Gastrocnemius medialis (tissue), 4 donors: ENCODE data around the gene PLCB1. TPM values are rescaled to one million over a fixed set of nuclear protein-coding genes. Genes with fewer than 3 reads are reported as not detected.
A peak's percentile ranks its signal among the peaks of the same experiment; 100 is the strongest.

ENCODE experiments used
- ATAC-seq, 2 donors: fragments of 150-250 bp; one replicate each; pipeline ENCODE4 v1.9.1; 2016
- DNase-seq, 2 donors: peaks; one replicate each; pipeline ENCODE4 v3.0.0-alpha.2; 2019
- H3K27ac ChIP-seq, 4 donors: fragments of 200-600 bp; sonication (generic); 1 replicate in 1 of 4; 2 replicates in 3 of 4; pipeline ENCODE4 v1.5.1; 2016 to 2018; ENCODE audit warnings: mild to moderate bottlenecking in 2 of 4, moderate library complexity in 1 of 4
- H3K27me3 ChIP-seq, 3 donors: fragments of 200-600 bp; sonication (generic) in 2 of 3; 1 replicate in 1 of 3; 2 replicates in 2 of 3; pipeline versions ENCODE4 v1.5.1 to v1.6.0; 2016 to 2019; ENCODE audit warnings: mild to moderate bottlenecking in 1 of 3, moderate library complexity in 1 of 3
- H3K36me3 ChIP-seq, 2 donors: fragments of 200-600 bp; sonication (generic) in 1 of 2; one replicate each; pipeline ENCODE4 v1.5.1; 2017 to 2018
- H3K4me1 ChIP-seq, 2 donors: fragments of 200-600 bp; sonication (generic) in 1 of 2; one replicate each; pipeline ENCODE4 v1.5.1; 2016 to 2017; ENCODE audit warnings: mild to moderate bottlenecking in 2 of 2
- H3K4me3 ChIP-seq, 4 donors: fragments of 200-600 bp; sonication (generic) in 3 of 4; 1 replicate in 1 of 4; 2 replicates in 3 of 4; pipeline ENCODE4 v1.5.1; 2016 to 2019; ENCODE audit warnings: mild to moderate bottlenecking in 2 of 4
- H3K9me3 ChIP-seq, 3 donors: fragments of 200-600 bp; sonication (generic) in 2 of 3; 1 replicate in 1 of 3; 2 replicates in 2 of 3; pipeline ENCODE4 v1.5.1; 2016 to 2019
- POLR2A ChIP-seq, 2 donors: fragments of 450-650 bp; IDR thresholded peaks; one replicate each; pipeline ENCODE4 v1.6.1; 2017; ENCODE audit warnings: antibody characterized with exemption in 2 of 2, mild to moderate bottlenecking in 2 of 2, moderate library complexity in 2 of 2
- in situ Hi-C, 4 donors: fragments of 200-750 bp; cut with MboI; loops; one replicate each; pipeline versions ENCODE4 v1.15.0 to v1.8.0; 2017; ENCODE audit warnings: low sequenced_read_pairs in 4 of 4
- intact Hi-C: fragments of 100-400 bp; cut with DNase I; formaldehyde crosslinking; loops from one replicate; pipeline ENCODE4 v1.15.1; 2023; ENCODE audit warnings: low total_unique reads
- total RNA-seq, 4 donors: library from RNA; depleted of rRNA; stranded (reverse); fragments of >200 nt; gene quantifications; one replicate each; pipeline versions ENCODE4 v1.1.0 to v1.2.3, GENCODE V29; 2016
- TF ChIP-seq, protein P1 (sequence below), 5 experiments: fragments of 450-650 bp in 3 of 5; fragments of 200-600 bp in 2 of 5; sonication (generic) in 2 of 5; IDR thresholded peaks in 4 of 5; conservative IDR thresholded peaks in 1 of 5; 1 replicate in 4 of 5; 2 replicates in 1 of 5; pipeline ENCODE4 v1.5.1; 2016 to 2019; ENCODE audit warnings: antibody characterized with exemption in 5 of 5, mild to moderate bottlenecking in 3 of 5, moderate library complexity in 3 of 5

Gene PLCB1
- total RNA-seq, 4 donors from 2014 or later: 4.1 to 10.0 (median 7.6) TPM

DNA sequence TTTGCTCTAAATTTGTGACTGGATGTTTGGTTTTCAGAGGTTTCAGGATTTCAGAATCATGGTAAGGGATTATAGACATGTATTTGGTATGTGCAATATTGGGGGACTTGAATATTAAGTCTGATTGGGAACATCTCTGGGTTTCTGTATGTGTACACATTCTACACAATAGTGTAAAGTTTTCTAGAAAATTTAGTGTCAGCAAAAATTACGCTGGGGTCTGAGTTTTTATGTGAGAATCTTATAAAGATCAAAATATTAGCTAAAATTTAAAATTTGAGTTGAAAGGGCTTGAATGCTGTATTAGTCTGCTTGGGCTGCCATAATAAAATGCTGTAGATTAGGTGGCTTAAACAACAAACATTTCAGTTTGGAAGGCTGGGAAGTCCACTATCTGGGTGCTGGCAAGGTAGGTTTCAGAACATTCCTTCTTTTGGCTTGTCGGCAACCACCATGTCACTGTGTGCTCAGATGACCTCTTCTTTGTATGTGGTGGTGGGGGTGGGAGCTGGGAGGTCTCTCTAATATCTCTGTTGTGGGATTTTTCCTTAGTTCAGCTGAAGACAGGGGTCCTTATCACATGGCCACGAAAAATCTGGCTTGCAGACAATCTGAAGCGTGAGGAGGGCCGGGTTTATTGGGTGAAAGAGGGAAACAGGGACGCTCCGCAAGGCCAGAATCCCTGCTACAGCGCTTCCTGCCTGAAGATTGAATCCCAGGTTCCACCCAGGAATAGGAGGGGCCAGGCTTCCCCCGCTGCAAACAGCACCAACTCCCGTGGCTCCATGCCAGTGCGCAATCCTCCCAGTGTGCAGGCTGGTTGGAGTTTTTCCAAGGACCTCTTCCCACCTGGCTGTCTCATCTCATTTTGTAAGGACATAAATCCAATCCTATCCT is 299.7 kb downstream of the PLCB1 start:
- H3K4me3 ChIP-seq: no peak overlapping the region
- intact Hi-C loops (no loop called here), in situ Hi-C loops (no loop called here)
- H3K27me3 ChIP-seq: no peaks in the 10 kb centered on the region
- DNase-seq: peak in 1 of 2 donors; percentile 33
- ATAC-seq: no peak
- peak overlapping the region; percentile 41 to 68 (median 48) for H3K27ac ChIP-seq
- H3K9me3 ChIP-seq: no peaks in the 10 kb centered on the region
- no peaks in the 10 kb centered on the region for H3K36me3 ChIP-seq
- peaks cover 3 to 16% of the 10 kb centered on the region in 2 donors for H3K4me1 ChIP-seq
- TF ChIP-seq, protein P1, sequence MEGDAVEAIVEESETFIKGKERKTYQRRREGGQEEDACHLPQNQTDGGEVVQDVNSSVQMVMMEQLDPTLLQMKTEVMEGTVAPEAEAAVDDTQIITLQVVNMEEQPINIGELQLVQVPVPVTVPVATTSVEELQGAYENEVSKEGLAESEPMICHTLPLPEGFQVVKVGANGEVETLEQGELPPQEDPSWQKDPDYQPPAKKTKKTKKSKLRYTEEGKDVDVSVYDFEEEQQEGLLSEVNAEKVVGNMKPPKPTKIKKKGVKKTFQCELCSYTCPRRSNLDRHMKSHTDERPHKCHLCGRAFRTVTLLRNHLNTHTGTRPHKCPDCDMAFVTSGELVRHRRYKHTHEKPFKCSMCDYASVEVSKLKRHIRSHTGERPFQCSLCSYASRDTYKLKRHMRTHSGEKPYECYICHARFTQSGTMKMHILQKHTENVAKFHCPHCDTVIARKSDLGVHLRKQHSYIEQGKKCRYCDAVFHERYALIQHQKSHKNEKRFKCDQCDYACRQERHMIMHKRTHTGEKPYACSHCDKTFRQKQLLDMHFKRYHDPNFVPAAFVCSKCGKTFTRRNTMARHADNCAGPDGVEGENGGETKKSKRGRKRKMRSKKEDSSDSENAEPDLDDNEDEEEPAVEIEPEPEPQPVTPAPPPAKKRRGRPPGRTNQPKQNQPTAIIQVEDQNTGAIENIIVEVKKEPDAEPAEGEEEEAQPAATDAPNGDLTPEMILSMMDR (IDR thresholded peaks at IDR 0.05 in 4 of 5, conservative IDR thresholded peaks at IDR 0.05 in 1 of 5): no peak
- no peak for TF ChIP-seq POLR2A (IDR thresholded peaks at IDR 0.05)

DNA sequence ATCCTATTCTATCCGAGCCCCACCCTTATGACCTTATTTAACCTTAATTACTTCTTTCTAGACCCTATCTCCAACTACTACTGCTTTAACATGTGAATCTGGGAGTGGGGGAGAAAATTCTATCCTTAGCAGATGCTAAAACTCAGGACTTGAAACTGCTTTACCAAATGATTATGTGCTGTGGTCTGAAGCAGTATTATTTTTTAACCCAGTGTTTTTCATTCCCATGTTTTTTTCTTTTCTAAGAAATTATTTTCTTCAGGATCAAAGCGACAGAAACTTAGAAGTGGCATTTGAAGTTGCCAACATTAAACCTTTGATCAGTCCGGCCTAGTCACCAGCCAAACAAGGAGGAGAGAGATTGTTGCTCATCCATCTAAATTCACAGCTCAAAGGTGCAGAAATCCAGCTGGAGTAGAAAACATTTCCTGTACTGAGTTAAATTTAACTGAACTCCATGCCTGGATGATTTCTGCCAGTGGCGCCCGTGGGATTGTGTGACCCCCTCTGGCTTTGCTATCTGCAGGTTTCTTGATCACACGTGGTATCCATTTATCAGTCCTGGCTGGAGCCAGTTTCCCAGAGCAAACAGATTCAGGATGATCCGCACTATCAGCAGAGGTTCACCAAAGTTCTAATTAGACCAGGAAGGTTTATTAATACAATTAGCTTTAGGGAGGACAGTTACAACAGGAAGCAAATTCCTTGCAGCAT is 300.5 kb downstream of the PLCB1 start:
- intact Hi-C loops: no loop called here
- Histone ChIP-seq H3K4me1 (peaks cover 3 to 16% of the 10 kb centered on the region in 2 donors), H3K36me3 (no peaks in the 10 kb centered on the region)

DNA sequence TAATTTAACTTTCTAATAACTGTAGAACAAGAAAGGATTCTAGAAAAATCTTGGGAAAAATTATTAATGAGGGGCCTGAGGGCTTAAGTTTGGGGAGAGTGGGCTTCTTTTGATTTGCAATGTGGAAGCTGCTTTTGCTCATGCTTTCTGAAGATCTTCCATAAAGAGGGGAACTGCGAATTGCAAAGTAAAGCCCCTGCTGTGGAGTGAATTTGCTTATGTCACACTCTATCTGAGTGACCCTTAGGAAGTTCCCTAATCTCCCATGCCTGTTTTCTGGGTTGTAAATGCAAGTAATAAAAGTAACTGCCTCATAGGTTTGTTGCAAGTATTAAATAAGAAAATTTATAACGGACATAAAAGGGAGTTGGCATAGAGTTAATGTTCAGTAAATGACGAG is 301.2 kb downstream of the PLCB1 start:
- Histone ChIP-seq H3K4me3 (no peak overlapping the region), H3K36me3 (no peaks in the 10 kb centered on the region), H3K4me1 (peaks cover 3 to 16% of the 10 kb centered on the region in 2 donors), H3K27ac (no peak overlapping the region), H3K27me3 (no peaks in the 10 kb centered on the region), H3K9me3 (no peaks in the 10 kb centered on the region)
- DNase-seq: no peak
- TF ChIP-seq, protein P1 (IDR thresholded peaks at IDR 0.05 in 4 of 5, conservative IDR thresholded peaks at IDR 0.05 in 1 of 5): no peak
- TF ChIP-seq POLR2A (IDR thresholded peaks at IDR 0.05): no peak
- in situ Hi-C loops: no loop called here
- no peak for ATAC-seq
- intact Hi-C loops: no loop called here

More for the DNA sequence above, 300.5 kb downstream of the PLCB1 start:
- Histone ChIP-seq H3K9me3 (no peaks in the 10 kb centered on the region), H3K4me3 (no peak overlapping the region), H3K27me3 (no peaks in the 10 kb centered on the region), H3K27ac (peak overlapping the region in 1 of 4 donors; percentile 68)
- ATAC-seq (no peak), DNase-seq (no peak)
- in situ Hi-C loops: no loop called here
- TF ChIP-seq, protein P1 (IDR thresholded peaks at IDR 0.05 in 4 of 5, conservative IDR thresholded peaks at IDR 0.05 in 1 of 5): no peak
- TF ChIP-seq POLR2A (IDR thresholded peaks at IDR 0.05): no peak

DNA sequence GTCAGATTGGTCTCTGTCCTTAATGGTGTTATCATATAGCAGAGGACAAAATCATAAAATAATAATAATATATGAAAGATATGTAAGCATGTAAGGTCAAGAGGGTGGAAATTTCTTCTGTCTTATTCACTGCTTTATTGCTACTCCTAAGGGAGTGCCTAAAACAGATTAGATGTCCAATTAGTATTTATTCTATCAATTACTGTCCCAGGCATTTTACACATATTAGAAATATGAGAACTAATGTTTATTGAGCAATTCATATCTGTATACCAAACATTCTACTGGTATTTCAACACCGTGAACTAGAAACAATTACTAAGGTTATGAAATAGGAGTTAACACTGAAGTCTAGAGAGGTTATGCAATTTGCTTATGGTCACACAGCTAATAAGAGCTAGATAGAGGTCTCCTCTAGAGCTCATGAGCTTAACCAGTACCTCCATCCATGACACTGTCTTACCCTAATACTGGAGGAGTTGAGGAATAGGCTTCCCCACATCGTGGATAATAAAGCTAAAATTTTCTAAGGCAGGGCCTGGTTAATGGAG is 302.3 kb downstream of the PLCB1 start:
- no peak overlapping the region for H3K4me3 ChIP-seq
- no peaks in the 10 kb centered on the region for H3K36me3 ChIP-seq
- in situ Hi-C loops (no loop called here), intact Hi-C loops (no loop called here)
- H3K4me1 ChIP-seq: peaks cover 3 to 16% of the 10 kb centered on the region in 2 donors
- no peak for ATAC-seq
- no peak for DNase-seq
- H3K9me3 ChIP-seq: no peaks in the 10 kb centered on the region
- H3K27me3 ChIP-seq: no peaks in the 10 kb centered on the region
- TF ChIP-seq POLR2A (IDR thresholded peaks at IDR 0.05): no peak
- TF ChIP-seq, protein P1 (IDR thresholded peaks at IDR 0.05 in 4 of 5, conservative IDR thresholded peaks at IDR 0.05 in 1 of 5): no peak
- H3K27ac ChIP-seq: no peak overlapping the region
